K562 (cell line): ENCODE measurements around the gene NPR1. TPM values are rescaled to one million over a fixed set of nuclear protein-coding genes. Genes with fewer than 3 reads are reported as not detected.

Experiments used
- E4F1 ChIP-seq: fragments of 250-450 bp; sonication (Bioruptor Pico); IDR thresholded peaks from 2 replicates; pipeline ENCODE4 v1.5.0; 2021; ENCODE audit warnings: mild to moderate bottlenecking, borderline replicate concordance
- NR2C1 ChIP-seq, 2 experiments: fragments of 450-650 bp; IDR thresholded peaks; 2 replicates each; pipeline ENCODE4 v1.6.1; 2017; ENCODE audit warnings: mild to moderate bottlenecking in 2 of 2, antibody characterized with exemption in 1 of 2, inconsistent platforms in 1 of 2, missing compliant biosample characterization in 1 of 2, missing genetic modification characterization in 1 of 2
- NR2C2 ChIP-seq, 2 experiments: fragments of 200-800 bp in 1 of 2; sonication (Bioruptor generic) in 1 of 2; sonication (generic) in 1 of 2; formaldehyde crosslinking in 1 of 2; IDR thresholded peaks; 2 replicates each; pipeline versions ENCODE4 v1.6.1 to v1.8.0; 2016 to 2022; ENCODE audit warnings: mild to moderate bottlenecking in 1 of 2, missing compliant biosample characterization in 1 of 2, missing genetic modification characterization in 1 of 2, missing genetic modification reagents in 1 of 2
- SIX5 ChIP-seq, 2 experiments: IDR thresholded peaks; 2 replicates each; pipeline ENCODE4 v1.6.1; 2011; ENCODE audit warnings: low read length in 2 of 2, borderline replicate concordance in 1 of 2, low read depth in 1 of 2, mild to moderate bottlenecking in 1 of 2, moderate library complexity in 1 of 2; ENCODE audit not compliant: insufficient read depth in 1 of 2
- USF1 ChIP-seq: sonication (generic); formaldehyde crosslinking; IDR thresholded peaks from 2 replicates; pipeline ENCODE4 v1.9.0; 2022; ENCODE audit warnings: mild to moderate bottlenecking, missing genetic modification reagents
- ZNF316 ChIP-seq: fragments of 450-650 bp; IDR thresholded peaks from 2 replicates; pipeline ENCODE4 v1.6.1; 2016
- ZNF407 ChIP-seq: fragments of 450-650 bp; IDR thresholded peaks from 2 replicates; pipeline ENCODE4 v1.6.1; 2016; ENCODE audit warnings: low read depth
- polyA plus RNA-seq, 8 experiments: library from polyadenylated mRNA; depleted of rRNA in 4 of 8; stranded (reverse) in 5 of 8; unstranded in 3 of 8; fragments of >200 nt; fragmentation: Nextera tagmentation in 2 of 8; fragmentation: Illumina TruSeq in 1 of 8; extraction: Ambion mirVana in 2 of 8; extraction: Trizol in 1 of 8; gene quantifications; 2 replicates each; pipeline versions ENCODE4 v1.2.1 to v1.2.3, GENCODE V29; 2011 to 2014; ENCODE audit warnings: inconsistent platforms in 1 of 8, missing spikeins in 1 of 8
- total RNA-seq, 7 experiments: library from RNA; depleted of rRNA in 6 of 7; stranded (reverse); fragments of >200 nt in 6 of 7; fragmentation: Illumina TruSeq in 2 of 7; extraction: Trizol in 2 of 7; gene quantifications; 2 replicates each; pipeline versions ENCODE4 v1.2.1 to v1.2.3, GENCODE V29; 2011 to 2021; ENCODE audit warnings: low replicate concordance in 1 of 7
- TF ChIP-seq, protein P1 (sequence below): fragments of 150-350 bp; conservative IDR thresholded peaks from 2 replicates; pipeline ENCODE4 v1.6.1; 2014; ENCODE audit warnings: low read length

NPR1 gene
- total and polyA plus RNA-seq, 9 of the 15 experiments (the other 6 are each of a cell fraction or from before 2014, with no cell fraction given): 0.05 to 0.16 (median 0.06) TPM; not detected in 6

DNA sequence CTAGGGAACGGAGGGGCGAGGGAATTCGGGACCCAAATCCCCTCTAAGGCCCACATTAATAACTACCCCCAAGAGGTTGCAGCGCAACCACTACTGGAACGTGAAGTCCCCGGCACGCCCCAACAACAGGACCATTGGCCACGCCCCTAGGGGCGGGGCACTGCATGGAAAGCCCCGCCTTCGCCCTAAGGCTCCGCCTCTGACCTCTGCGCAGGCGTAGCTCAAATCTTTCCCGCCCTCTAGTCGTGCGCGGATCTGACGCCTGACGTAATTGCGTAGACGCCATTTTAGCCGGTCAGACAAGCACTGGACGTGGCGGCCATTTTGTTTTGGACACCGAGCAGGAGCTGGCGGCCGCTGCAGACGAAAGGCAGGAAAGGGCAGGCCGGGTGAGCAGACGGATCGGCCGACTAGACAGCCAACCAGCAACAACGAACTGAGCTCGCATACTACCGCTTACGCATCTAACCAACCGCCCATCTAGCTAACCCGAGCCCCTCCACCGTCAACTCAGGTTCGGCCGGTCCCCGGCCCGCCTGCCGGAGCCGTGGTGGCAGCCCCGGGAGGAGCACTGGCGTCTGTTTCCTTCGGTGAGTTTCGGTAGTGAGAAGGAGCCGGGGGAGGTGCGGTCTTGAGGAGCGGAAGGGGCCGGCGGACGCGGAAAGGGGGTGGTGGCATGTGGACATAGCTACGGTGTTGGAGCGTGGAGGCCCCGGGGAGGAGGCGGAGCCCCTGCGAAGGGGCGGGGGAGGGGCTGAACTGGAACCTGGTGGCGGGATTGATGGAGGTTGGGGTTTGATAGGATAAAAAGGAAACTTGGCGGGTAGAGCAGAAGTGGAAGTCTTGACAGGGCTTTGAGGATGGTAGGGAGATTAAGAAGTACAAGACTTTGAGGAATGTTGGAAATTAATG lies 44.5 kb upstream of the NPR1 start, which contains the start of gene CHTOP (continued):
- TF ChIP-seq, protein P1, sequence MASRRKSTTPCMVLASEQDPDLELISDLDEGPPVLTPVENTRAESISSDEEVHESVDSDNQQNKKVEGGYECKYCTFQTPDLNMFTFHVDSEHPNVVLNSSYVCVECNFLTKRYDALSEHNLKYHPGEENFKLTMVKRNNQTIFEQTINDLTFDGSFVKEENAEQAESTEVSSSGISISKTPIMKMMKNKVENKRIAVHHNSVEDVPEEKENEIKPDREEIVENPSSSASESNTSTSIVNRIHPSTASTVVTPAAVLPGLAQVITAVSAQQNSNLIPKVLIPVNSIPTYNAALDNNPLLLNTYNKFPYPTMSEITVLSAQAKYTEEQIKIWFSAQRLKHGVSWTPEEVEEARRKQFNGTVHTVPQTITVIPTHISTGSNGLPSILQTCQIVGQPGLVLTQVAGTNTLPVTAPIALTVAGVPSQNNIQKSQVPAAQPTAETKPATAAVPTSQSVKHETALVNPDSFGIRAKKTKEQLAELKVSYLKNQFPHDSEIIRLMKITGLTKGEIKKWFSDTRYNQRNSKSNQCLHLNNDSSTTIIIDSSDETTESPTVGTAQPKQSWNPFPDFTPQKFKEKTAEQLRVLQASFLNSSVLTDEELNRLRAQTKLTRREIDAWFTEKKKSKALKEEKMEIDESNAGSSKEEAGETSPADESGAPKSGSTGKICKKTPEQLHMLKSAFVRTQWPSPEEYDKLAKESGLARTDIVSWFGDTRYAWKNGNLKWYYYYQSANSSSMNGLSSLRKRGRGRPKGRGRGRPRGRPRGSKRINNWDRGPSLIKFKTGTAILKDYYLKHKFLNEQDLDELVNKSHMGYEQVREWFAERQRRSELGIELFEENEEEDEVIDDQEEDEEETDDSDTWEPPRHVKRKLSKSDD: peak; percentile 12; the same call in 1 of the 2 replicates
- no peak for TF ChIP-seq E4F1 (CRISPR knock-in tag)
- peak; percentile 45; the same call in 1 of the 2 replicates for TF ChIP-seq NR2C1 (IDR thresholded peaks at IDR 0.05)
- 0 out of 2 replicates have a peak, but pooled peaks have one; percentile 17 for TF ChIP-seq NR2C1 (tag; IDR thresholded peaks at IDR 0.05)
- no peak for TF ChIP-seq ZNF316
- TF ChIP-seq ZNF407: peak; percentile 31; the same call in 1 of the 2 replicates
- no peak for TF ChIP-seq USF1
- no peak for TF ChIP-seq NR2C2 (CRISPR knock-in tag; IDR thresholded peaks at IDR 0.05)
- TF ChIP-seq NR2C2 (tag; IDR thresholded peaks at IDR 0.05): peak; percentile 71; the same call in 1 of the 2 replicates
- 0 out of 4 replicates have a peak, but pooled peaks of 1 of the 2 experiments have one; percentile 12 for TF ChIP-seq SIX5 (IDR thresholded peaks at IDR 0.05; ENCODE audit: borderline replicate concordance in 1 of 2, insufficient read depth in 1 of 2, low read depth in 1 of 2, low read length in 2 of 2)
